HepG2 (cell line): Measurements from ENCODE around the gene VSNL1. TPM values are rescaled to one million over a fixed set of nuclear protein-coding genes. Genes with fewer than 3 reads are reported as not detected.
A peak's percentile ranks its signal among the peaks of the same experiment; 100 is the strongest.

ENCODE experiments used
- ATF7 ChIP-seq, 2 experiments: fragments of 450-650 bp in 1 of 2; sonication (generic) in 1 of 2; formaldehyde crosslinking in 1 of 2; IDR thresholded peaks; 2 replicates each; pipeline versions ENCODE4 v1.4.0 to v1.6.1; 2016 to 2020; ENCODE audit warnings: antibody characterized with exemption in 1 of 2, mild to moderate bottlenecking in 1 of 2, missing genetic modification reagents in 1 of 2
- CREM ChIP-seq, 2 experiments: sonication (generic) in 1 of 2; formaldehyde crosslinking in 1 of 2; IDR thresholded peaks; 2 replicates each; pipeline versions ENCODE4 v1.4.0 to v1.6.1; 2016 to 2020; ENCODE audit warnings: antibody characterized with exemption in 1 of 2, mild to moderate bottlenecking in 1 of 2, missing genetic modification reagents in 1 of 2
- MAFG ChIP-seq: sonication (generic); formaldehyde crosslinking; IDR thresholded peaks from 2 replicates; pipeline ENCODE4 v1.5.1; 2020; ENCODE audit warnings: mild to moderate bottlenecking, missing genetic modification reagents
- MEIS2 ChIP-seq: sonication (generic); formaldehyde crosslinking; IDR thresholded peaks from 2 replicates; pipeline ENCODE4 v1.9.0; 2021; ENCODE audit warnings: mild to moderate bottlenecking, missing genetic modification reagents
- MTF2 ChIP-seq: sonication (generic); formaldehyde crosslinking; IDR thresholded peaks from 2 replicates; pipeline ENCODE4 v1.5.0; 2020; ENCODE audit warnings: missing genetic modification reagents, borderline replicate concordance
- PCBP1 ChIP-seq: fragments of 200-400 bp; formaldehyde crosslinking; IDR thresholded peaks from 2 replicates; pipeline ENCODE4 v1.6.1; 2017; ENCODE audit warnings: mild to moderate bottlenecking, low read depth, low read length, borderline replicate concordance
- POLR2AphosphoS2 ChIP-seq: IDR thresholded peaks from 2 replicates; pipeline ENCODE4 v1.6.1; 2011; ENCODE audit warnings: low read depth, low read length, improper control_type of control experiment
- SKI ChIP-seq: fragments of 450-650 bp; IDR thresholded peaks from one replicate; pipeline ENCODE4 v1.6.1; 2018; ENCODE audit warnings: mild to moderate bottlenecking; ENCODE audit not compliant: partially characterized antibody
- SMARCC2 ChIP-seq: fragments of 450-650 bp; IDR thresholded peaks from 2 replicates; pipeline ENCODE4 v1.6.1; 2017; ENCODE audit warnings: antibody characterized with exemption, mild to moderate bottlenecking
- STAT6 ChIP-seq: sonication (generic); formaldehyde crosslinking; IDR thresholded peaks from 2 replicates; pipeline ENCODE4 v1.4.0; 2020; ENCODE audit warnings: missing genetic modification reagents, mild to moderate bottlenecking, borderline replicate concordance
- U2AF1 ChIP-seq: fragments of 200-400 bp; formaldehyde crosslinking; optimal IDR thresholded peaks from 2 replicates; pipeline ENCODE3; 2017; ENCODE audit warnings: mild to moderate bottlenecking, low read depth, low read length
- ZBTB26 ChIP-seq: IDR thresholded peaks from 2 replicates; pipeline ENCODE4 v1.6.1; 2016; ENCODE audit warnings: missing compliant biosample characterization, missing genetic modification reagents, borderline replicate concordance
- ZNF468 ChIP-seq: sonication (generic); formaldehyde crosslinking; IDR thresholded peaks from 2 replicates; pipeline ENCODE4 v1.8.0; 2022; ENCODE audit warnings: mild to moderate bottlenecking, moderate library complexity, missing genetic modification reagents
- ZNF737 ChIP-seq: sonication (generic); formaldehyde crosslinking; IDR thresholded peaks from 2 replicates; pipeline ENCODE4 v1.5.0; 2020; ENCODE audit warnings: missing genetic modification reagents, mild to moderate bottlenecking, borderline replicate concordance
- ZSCAN31 ChIP-seq: sonication (generic); formaldehyde crosslinking; IDR thresholded peaks from 2 replicates; pipeline ENCODE4 v1.5.0; 2020; ENCODE audit warnings: low read depth, mild to moderate bottlenecking, missing genetic modification reagents
- polyA plus RNA-seq, 8 experiments: library from polyadenylated mRNA; depleted of rRNA in 3 of 8; stranded (reverse) in 7 of 8; unstranded in 1 of 8; fragments of >200 nt; fragmentation: Illumina TruSeq in 4 of 8; extraction: Trizol in 4 of 8; gene quantifications; 2 replicates each; pipeline versions ENCODE4 v1.2.1 to v1.2.3, GENCODE V29; 2011 to 2016; ENCODE audit warnings: low read depth in 4 of 8, missing spikeins in 1 of 8, mixed read lengths in 1 of 8; ENCODE audit not compliant: insufficient read depth in 1 of 8
- total RNA-seq, 5 experiments: library from RNA; depleted of rRNA; stranded (reverse); fragments of >200 nt; fragmentation: Illumina TruSeq; extraction: Trizol; gene quantifications; 2 replicates each; pipeline ENCODE4 v1.2.3, GENCODE V29; 2016; ENCODE audit warnings: low read depth in 1 of 5
- TF ChIP-seq, protein P1 (sequence below): sonication (generic); formaldehyde crosslinking; IDR thresholded peaks from 2 replicates; pipeline ENCODE4 v1.5.0; 2020; ENCODE audit warnings: mild to moderate bottlenecking, missing genetic modification reagents, borderline replicate concordance

VSNL1 gene
- total and polyA plus RNA-seq, 2 of the 13 experiments (the other 11 are each of a cell fraction or from before 2014, with no cell fraction given): 63.2 to 95.9 TPM

DNA sequence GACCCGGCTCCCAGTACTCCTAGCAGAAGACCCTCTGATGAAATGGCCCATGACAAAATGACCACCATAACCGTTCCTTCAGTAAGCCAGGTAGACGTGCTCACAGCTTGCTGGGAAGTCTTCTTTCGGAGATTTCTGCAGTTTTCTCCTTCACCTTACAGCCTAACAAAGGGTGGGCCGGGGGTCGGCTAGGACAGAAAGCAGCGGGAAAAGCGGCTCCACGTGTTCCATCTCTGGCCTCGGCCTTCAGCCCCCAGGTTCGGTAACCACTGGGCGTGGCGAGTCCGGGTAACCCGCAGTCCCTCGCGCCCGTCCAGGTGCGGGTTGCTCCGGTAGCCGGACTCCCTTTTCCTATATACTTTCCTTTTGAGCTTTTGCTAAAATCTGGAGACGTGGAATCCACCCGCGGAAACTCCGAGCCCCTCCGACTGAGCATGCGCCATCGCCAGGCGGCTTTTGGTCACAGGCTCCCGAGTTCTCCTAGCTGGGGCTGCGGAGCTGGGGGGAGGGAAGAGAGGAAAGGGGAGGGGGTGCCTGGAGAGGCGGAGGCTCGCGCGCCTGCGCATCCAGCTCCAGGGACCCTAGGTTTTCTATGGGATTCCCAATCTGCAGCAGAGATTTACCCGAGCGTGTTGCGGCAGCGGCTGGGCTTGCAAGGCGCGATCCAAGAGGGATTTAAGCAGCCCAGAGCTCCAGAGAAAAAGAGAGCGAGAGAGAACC is at the start of gene VSNL1 (continued):
- TF ChIP-seq ZSCAN31 (CRISPR knock-in tag): peak; percentile 97
- TF ChIP-seq ZNF468 (CRISPR knock-in tag): no peak
- TF ChIP-seq POLR2AphosphoS2: no peak
- no peak for TF ChIP-seq ZNF737 (CRISPR knock-in tag)
- TF ChIP-seq MAFG (CRISPR knock-in tag): no peak
- TF ChIP-seq SMARCC2: no peak
- TF ChIP-seq, protein P1, sequence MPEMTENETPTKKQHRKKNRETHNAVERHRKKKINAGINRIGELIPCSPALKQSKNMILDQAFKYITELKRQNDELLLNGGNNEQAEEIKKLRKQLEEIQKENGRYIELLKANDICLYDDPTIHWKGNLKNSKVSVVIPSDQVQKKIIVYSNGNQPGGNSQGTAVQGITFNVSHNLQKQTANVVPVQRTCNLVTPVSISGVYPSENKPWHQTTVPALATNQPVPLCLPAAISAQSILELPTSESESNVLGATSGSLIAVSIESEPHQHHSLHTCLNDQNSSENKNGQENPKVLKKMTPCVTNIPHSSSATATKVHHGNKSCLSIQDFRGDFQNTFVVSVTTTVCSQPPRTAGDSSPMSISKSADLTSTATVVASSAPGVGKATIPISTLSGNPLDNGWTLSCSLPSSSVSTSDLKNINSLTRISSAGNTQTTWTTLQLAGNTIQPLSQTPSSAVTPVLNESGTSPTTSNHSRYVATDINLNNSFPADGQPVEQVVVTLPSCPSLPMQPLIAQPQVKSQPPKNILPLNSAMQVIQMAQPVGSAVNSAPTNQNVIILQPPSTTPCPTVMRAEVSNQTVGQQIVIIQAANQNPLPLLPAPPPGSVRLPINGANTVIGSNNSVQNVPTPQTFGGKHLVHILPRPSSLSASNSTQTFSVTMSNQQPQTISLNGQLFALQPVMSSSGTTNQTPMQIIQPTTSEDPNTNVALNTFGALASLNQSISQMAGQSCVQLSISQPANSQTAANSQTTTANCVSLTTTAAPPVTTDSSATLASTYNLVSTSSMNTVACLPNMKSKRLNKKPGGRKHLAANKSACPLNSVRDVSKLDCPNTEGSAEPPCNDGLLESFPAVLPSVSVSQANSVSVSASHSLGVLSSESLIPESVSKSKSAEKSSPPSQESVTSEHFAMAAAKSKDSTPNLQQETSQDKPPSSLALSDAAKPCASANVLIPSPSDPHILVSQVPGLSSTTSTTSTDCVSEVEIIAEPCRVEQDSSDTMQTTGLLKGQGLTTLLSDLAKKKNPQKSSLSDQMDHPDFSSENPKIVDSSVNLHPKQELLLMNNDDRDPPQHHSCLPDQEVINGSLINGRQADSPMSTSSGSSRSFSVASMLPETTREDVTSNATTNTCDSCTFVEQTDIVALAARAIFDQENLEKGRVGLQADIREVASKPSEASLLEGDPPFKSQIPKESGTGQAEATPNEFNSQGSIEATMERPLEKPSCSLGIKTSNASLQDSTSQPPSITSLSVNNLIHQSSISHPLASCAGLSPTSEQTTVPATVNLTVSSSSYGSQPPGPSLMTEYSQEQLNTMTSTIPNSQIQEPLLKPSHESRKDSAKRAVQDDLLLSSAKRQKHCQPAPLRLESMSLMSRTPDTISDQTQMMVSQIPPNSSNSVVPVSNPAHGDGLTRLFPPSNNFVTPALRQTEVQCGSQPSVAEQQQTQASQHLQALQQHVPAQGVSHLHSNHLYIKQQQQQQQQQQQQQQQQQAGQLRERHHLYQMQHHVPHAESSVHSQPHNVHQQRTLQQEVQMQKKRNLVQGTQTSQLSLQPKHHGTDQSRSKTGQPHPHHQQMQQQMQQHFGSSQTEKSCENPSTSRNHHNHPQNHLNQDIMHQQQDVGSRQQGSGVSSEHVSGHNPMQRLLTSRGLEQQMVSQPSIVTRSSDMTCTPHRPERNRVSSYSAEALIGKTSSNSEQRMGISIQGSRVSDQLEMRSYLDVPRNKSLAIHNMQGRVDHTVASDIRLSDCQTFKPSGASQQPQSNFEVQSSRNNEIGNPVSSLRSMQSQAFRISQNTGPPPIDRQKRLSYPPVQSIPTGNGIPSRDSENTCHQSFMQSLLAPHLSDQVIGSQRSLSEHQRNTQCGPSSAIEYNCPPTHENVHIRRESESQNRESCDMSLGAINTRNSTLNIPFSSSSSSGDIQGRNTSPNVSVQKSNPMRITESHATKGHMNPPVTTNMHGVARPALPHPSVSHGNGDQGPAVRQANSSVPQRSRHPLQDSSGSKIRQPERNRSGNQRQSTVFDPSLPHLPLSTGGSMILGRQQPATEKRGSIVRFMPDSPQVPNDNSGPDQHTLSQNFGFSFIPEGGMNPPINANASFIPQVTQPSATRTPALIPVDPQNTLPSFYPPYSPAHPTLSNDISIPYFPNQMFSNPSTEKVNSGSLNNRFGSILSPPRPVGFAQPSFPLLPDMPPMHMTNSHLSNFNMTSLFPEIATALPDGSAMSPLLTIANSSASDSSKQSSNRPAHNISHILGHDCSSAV (CRISPR knock-in tag): peak; percentile 42; the same call in 1 of the 2 replicates
- no peak for TF ChIP-seq ZBTB26 (CRISPR knock-in tag)
- TF ChIP-seq U2AF1: peak; percentile 74
- peak; percentile 74 for TF ChIP-seq STAT6 (CRISPR knock-in tag)
- TF ChIP-seq PCBP1: peak; percentile 95
- TF ChIP-seq ATF7 (IDR thresholded peaks at IDR 0.05): no peak
- peak; percentile 62; the same call in 1 of the 2 replicates for TF ChIP-seq ATF7 (CRISPR knock-in tag; IDR thresholded peaks at IDR 0.05)
- peak; percentile 61 for TF ChIP-seq CREM (IDR thresholded peaks at IDR 0.05)
- no peak for TF ChIP-seq CREM (CRISPR knock-in tag; IDR thresholded peaks at IDR 0.05)
- no peak for TF ChIP-seq MTF2 (CRISPR knock-in tag)
- no peak for TF ChIP-seq MEIS2 (CRISPR knock-in tag)
- TF ChIP-seq SKI: peak; percentile 12
